CD4-positive, alpha-beta T cell treated with Interleukin-12 subunit alpha and Interleukin-12 subunit beta, for 1 hour (primary cell): ENCODE data around the gene LENG8.

Experiments used
- DNase-seq: peaks from one replicate; pipeline ENCODE4 v3.0.0-alpha.2; 2020

Gene LENG8

GRCh38 chr19:54448774-54449700 is at the start of gene LENG8:
TSS of gene LENG8 (plus strand) at chr19:54449199. CDS start at chr19:54451345, 2,146 bp downstream.
- DNase-seq, result peak; percentile 98

- DNase-seq, result no peak
Measured at GRCh38 chr19:54400913-54401312, 48.1 kb upstream of the LENG8 start.

- DNase-seq, result no peak
Measured at GRCh38 chr19:54403054-54403453, 45.9 kb upstream of the LENG8 start.

DNA sequence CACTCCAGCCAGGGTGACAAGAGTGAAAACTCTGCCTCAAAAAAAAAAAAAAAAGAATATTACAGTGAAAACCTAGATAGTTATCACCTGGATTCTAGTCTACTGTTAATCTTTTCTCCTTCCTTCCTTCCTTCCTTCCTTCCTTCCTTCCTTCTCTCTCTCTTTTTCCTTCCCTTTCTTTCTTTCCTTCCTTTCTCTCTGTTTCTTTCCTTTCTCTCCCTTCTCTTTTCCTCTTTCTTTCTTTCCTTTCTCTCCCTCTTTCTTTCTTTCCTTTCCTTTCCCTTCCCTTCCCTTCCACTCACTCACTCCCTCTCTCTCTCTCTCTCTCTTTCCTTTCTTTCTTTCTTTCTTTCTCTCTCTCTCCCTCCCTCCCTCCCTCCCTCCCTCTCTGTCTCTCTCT is 43.4 kb upstream of the LENG8 start:
- DNase-seq, result no peak

DNA sequence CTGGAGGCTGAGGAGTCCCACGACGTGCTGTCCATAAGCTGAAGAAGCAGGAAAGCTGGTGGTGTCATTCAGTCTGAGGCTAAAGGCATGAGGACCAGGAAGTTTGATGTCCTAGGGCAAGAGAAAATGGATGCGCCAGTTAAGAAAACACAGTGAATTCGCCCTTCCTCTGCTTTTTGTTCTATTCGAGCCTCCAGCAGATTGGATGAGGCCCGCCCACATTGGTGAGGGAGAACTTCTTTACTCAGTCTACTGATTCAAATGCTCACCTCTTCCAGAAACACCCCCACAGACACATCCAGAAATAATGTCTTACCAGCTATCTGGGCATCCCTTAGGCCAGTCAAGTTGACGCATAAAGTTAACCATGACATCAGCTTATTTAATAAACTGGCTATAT is 41.2 kb upstream of the LENG8 start:
- DNase-seq, result no peak

DNA sequence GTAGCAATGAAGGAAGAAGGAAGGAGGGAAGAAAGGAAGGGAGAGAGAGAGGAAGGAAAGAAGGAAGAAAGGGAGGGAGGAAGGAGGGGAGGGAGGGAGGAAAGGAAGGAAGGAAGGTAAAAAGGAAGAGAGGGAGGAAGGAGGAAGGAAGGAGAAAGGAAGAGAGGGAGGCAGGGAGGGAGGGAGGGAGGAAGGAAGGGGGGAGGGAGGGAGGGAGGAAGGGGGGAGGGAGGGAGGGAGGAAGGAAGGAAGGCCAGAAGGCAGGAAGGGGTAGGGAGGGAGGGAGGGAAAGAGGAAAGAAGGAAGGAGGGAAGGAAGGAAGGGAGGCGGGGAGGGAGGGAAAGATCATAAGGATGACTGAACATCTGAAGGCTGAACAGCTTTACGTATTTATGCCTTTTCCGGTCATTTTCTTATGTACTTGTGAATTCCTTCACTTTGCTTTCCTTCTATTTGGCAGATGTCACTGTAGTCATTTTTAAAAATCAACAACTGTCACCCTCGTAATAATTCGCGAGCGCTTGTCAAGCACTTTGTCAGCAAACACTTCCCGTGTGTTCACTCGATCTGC is 40.5 kb upstream of the LENG8 start:
- DNase-seq, result no peak

- DNase-seq, result no peak
Measured at GRCh38 chr19:54411033-54411432, 38.0 kb upstream of the LENG8 start.

GRCh38 chr19:54412877-54413276 is 36.1 kb upstream of the LENG8 start:
- no peak for DNase-seq

GRCh38 chr19:54414156-54414555 is 34.8 kb upstream of the LENG8 start:
- no peak for DNase-seq

- DNase-seq, result peak; percentile 34
Measured at GRCh38 chr19:54415208-54415900, 33.6 kb upstream of the LENG8 start, which contains the start of gene TTYH1. TSS of gene TTYH1 (plus strand) at chr19:54415464. CDS start at chr19:54415553, 89 bp downstream.

DNA sequence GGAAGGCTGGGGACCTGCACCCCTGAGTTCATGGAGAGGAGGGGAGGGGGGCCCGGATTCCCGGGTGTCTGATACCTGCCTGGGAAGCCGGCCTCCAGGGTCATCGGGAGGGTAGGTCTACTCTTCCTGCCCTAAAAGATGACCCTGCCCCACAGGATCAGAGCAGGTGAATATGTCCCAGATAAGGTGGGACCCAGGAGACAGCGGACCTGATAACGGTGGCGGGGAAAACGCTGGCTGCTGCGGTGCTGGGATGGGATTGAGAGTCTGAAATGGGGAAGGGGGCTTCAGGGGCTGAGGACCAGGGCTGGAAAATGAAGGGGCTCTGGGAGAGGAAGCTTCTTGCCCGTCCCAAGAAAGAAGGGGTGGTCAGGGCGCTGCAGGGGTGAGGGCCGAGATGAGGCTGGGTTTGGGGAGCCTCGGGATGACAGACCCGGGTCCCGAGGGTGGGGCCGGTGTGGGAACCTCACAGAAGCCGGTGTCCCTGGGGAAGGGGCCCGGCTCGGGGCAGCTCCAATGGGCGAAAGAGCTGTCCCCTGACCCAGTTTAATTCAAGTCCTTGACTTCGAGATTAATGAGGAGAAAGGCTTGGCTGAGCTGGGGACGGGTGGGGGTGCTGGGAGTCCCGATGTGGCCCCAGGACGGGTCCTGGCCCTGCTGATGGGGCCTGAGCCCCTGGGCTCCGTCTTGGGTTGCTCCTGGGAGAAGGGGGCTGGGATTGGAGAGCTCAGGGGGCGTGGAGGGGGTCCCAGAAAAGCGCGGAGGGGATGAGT is 32.9 kb upstream of the LENG8 start:
- no peak for DNase-seq

DNA sequence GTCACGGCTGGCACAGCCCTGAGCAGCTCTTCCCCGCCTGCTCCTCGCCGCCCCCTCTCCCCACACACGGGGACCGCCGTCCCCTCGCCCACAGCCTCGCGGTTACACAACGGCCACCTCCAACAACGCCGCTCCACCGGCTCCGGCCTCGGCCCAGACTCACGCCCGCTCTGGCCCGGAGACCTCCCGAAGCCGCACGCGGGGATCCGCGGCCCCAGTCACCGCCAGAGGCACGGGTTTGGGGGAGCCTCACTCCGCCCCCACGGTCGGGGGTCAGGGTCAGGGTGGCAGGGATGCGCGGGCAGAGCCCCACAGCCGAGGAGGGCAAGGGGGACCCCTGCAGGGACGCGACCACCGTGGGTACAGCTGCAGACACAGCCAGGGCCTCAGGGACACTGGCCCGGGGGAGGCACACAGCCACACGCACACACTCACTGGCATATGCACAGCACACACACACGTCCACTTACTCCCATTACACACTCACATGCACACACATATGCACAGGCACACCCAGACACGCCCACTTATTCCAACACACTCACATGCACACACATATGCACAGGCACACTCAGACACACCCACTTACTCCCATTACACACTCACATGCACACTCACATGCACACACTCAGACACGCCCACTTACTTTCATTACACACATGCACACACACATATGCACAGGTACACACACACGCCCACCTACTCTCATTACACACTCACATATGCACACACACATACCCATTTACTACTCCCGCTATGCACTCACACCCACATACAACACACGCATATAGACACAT is 32.1 kb upstream of the LENG8 start:
- DNase-seq, result no peak

- DNase-seq, result peak; percentile 20
Measured at GRCh38 chr19:54418030-54418929, 30.7 kb upstream of the LENG8 start.

- DNase-seq, result no peak
Measured at GRCh38 chr19:54418930-54419800, 29.8 kb upstream of the LENG8 start.

DNA sequence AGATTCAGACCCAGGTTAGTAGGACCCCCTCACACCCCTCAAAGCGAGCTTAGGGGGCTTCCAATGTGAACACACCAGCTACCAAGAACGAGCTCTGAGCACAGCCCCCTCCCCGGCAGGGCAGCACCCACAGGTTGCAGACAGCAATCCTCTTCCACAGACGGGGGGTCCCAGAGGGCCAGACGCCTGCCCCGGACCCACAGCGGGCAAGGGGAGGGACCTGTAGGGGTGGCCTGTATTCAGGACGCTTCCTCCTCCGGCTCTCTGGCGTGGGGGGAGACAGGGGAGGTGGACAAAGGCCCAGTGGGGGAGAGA is 29.0 kb upstream of the LENG8 start:
- DNase-seq, result no peak

DNA sequence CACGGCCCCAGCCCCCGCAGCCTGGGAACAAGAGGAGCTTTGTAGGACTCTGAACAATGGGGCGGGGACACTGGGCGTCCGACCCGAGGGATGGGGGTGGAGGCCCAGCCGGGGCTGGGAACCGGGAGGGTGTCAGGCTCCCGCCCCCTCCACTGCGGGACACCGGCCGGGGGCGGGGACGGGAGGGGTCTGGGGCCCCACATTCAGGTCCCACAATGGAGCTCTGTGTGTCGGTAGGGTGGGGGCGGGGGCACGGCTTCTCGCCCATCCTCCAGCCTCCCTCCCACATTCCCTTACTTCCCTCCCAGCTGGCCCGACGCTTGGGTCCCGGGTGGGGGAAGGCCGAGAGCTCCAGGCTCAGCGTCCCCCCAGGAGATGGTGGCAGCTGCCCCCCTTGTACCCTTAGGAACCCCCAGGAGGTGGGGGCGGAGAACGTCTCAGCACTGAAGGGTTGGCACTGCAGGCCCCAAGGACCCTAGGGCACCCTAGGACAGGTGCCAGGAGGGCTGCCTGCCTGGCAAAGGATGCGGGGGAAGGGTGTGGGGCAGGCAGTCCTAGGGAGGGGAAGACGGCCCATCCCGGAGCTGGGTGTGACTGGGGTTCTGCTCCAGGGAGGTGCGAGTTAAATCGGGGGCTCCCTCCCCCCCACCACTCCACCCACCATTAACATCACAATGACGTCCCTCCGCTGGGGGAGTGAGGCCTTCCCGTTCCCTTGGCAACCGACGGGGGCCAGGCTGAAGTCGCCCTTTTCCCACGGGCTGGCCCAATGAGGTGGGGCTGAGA is 28.4 kb upstream of the LENG8 start:
- DNase-seq, result no peak

DNA sequence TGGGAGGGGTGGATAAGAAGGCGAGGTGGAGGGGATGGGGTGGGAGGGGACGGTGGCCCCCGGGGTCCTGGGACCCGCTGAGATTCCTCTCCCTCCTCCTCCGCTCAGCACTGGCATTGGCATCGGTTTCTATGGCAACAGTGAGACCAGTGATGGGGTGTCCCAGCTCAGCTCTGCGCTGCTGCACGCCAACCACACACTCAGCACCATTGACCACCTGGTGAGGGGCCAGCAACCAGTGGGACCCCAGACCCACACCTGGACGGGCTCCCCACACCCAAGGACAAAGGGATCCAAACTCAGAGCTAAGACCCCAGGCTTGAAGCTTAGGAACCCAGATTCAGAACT is 27.9 kb upstream of the LENG8 start:
- DNase-seq, result no peak

DNA sequence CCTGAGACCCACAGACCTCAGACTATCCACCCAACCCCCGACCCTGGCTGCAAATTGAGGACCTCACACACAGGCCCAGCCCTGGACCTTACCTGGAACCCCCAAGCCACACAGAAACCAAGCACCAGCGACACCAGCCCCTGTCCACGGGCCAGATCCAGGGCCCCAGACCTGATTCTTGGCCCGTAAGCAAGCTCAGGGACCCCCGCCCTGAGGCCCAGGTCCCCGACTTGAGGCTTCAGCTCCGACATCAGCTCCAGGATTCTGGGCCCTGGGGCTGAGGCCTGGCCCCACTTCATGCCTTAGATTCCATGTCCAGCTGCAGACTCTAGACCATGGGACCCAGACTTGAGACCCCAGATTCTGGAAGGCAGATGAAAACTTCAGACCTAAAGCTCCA is 27.5 kb upstream of the LENG8 start:
- DNase-seq, result no peak

DNA sequence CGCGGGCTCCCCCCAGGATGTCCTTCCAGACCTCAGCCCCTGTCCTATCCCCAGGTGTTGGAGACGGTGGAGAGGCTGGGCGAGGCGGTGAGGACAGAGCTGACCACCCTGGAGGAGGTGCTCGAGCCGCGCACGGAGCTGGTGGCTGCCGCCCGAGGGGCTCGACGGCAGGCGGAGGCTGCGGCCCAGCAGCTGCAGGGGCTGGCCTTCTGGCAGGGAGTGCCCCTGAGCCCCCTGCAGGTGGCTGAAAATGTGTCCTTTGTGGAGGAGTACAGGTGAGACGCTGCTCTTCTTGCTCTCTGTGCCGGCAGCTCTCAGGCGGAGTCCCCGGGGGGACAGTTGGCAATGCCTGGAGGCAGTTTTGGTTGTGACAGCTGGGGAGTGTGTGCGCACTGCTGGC is 26.9 kb upstream of the LENG8 start:
- no peak for DNase-seq
